IPS-11a (cell line): ENCODE measurements around the gene JARID2.

Source experiments
- H3K4me3 ChIP-seq: one replicate; pipeline ENCODE4 v1.5.1; 2013; ENCODE audit warnings: low read depth, low read length, control low read depth

The JARID2 gene

DNA sequence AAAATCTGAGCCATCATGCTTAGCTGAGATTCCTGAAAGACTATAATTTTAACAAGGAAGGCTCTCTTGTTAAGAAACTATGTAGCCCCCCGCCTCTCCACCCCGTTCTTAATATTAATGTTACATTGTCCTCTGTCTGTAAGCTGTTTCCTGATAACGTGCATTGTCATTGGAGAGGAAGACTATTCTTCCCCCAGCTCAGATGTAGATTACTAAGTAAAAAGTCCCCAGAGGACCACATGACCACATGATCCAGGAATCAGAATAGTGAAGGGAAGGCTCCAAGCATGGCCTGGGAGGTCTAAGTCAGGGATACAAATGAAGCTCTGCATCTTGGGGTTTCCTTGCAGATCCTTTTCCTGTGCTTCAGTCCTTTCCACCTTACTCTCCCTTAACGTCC, 106.4 kb downstream of the JARID2 start:
- no peak overlapping the region for H3K4me3 ChIP-seq

DNA sequence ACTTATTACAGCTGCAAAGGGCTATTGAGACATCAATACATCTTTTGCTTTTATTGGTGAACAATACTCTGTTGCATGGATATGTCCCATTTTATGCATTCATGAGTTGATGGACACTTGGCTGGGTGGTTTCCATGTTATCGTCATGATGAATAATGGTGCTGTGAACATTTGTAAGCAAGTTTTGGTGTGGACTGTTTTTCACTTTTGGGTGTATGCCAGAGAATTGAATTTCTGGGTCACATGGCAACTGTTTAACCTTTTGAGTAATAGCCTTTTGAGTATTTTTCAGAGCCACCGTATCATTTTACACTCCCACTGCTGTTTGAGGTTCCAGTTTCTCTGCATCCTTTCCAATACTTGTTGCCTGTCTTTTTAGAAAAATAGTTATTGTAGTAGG, 107.0 kb downstream of the JARID2 start:
- no peak overlapping the region for H3K4me3 ChIP-seq

DNA sequence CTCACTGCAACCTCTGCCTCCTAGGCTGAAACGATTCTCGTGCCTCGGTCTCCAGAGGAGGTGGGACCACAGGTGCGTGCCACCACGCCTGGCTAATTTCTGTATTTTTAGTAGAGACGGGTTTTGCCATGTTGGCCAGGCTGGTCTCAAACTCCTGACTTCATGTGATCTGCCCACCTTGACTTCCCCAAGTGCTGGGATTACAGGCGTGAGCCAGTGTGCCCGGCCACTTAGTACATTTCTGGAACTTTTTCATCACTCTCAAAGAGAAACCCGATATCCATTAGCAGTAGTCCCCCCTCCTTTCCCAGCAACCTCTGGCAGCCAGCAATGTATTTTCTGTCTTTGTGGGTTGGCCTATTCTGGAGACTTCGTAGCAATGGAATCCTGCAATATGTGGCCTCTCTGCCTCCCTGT, 109.8 kb downstream of the JARID2 start:
- H3K4me3 ChIP-seq, result no peak overlapping the region

DNA sequence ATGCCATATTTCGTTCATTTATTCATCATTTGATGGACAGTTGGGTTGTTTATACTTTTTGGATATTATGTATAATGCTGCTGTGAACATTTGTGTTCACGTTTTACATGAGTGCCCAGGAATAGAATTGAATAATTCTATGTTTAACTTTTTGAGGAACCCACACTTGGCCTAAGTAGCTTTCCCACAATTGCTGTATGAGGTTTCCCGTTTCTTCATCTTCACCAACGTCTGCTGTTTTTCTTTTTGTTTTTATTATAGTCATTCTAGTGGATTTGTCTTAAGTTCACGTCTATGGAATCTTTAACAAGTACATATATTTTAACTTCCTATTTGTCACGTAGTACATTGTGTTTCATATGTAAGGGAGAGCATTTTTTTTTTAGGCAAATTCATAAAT, 110.3 kb downstream of the JARID2 start:
- no peak overlapping the region for H3K4me3 ChIP-seq

DNA sequence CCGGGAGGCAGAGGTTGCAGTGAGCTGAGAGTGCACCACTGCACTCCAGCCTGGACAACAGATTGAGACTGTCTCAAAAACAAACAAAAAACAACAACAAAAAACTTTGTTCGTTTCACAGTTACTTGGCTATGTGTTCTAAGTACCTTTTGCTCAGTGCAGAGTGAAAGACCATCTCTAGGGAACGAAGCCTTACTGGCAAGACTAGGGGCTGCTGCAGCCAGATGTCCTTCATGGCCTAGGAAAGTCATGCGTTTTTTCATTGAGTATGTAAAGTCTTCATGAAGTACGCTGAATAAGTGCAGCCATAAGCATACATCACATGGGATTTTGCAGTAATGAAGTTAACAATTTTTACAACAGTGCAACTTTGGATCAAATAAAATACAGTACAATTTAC, 111.1 kb downstream of the JARID2 start:
- no peak overlapping the region for H3K4me3 ChIP-seq

DNA sequence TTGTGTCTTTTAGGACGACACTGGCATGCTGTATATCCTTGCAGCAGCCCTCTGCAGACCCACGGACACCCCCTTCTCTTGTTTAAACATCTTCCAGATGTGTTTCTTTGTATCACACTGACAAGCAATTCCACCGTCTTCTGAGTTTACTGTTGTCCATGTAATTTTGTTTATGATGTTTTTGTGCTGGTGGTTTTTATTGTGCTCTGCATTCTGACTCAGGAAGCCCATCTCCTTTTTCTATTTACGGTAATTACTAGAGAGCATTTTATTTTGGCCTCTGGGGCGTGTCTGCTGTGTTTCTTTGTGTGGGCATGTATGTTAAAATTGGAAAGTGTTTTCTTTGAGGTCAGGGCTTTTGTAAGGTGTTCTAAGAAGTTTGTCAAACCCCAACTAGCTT, 111.9 kb downstream of the JARID2 start:
- no peak overlapping the region for H3K4me3 ChIP-seq

DNA sequence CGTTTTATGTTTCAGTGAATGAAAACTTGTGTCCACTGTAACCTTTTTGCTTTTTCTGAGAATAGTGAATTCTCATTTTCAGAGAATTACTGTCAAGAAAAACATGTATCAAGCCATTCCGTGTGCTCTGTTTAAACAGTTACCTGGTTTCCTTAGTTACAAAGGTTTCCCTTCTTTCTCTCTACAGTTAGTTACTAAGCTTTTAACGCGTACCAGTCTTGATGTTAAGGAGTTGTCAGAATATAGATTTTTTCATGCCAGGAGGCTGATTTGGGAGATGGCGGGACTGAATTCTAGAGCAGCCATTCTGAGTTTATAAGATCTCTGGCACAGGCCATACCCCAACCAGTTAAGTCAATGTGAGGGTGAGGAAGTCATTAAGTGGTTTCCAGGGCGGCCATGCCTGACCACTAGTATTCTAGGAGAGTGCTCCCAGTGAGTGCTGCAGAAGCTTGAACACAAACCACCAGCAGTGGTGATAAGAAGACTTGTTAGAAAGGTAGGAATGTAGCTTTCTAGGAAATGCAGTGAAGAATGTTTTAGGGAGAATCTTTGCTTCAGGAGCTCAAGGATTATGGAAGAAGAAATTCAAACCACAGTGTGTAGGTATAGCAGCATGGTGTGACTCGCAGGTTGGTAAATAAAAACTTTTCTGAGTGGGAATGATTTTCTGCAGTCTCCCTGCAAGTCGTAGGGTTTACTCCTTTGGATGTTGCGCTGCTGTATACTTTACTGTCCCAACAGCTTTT, 112.9 kb downstream of the JARID2 start:
- H3K4me3 ChIP-seq, result no peak overlapping the region

DNA sequence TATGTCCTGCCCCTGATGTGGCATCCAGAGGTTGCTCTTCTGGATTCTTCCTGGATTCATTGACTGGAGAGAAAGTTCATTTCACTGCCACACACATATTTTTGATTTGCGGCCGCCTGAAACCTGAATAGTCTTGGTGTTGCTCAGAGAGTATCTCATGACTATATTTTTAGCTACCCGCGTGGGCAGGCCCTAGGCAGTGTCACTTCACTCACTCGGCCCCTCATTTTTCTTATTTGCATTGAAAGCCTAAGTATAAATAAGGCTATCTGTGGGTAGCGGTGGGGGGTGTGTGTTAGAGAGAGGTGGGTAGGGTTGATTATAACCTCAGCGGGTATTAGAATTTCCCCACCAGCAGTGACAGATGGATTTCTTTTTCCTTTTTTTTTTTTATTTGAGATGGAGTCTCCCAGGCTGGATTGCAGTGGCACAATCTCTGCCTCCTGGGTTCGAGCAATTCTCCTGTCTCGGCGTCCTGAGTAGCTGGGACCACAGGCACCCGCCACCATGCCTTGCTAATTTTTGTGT, 113.5 kb downstream of the JARID2 start:
- H3K4me3 ChIP-seq, result no peak overlapping the region

DNA sequence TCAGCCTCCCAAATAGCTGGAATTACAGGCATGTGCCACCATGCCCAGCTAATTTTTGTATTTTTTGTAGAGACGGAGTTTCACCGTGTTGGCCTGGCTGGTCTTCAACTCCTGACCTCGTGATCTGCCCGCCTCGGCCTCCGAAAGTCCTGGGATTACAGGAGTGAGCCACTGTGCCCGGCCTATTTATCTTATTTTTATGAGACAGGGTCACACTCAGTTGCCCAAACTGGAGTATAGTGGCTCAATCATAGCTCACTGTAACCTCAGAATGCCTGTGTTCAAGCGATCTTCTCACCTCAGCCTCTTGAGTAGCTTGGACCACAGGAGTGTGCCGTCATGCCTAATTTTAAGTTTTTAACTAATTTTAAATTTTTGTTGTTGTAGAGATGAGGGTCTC, 114.4 kb downstream of the JARID2 start:
- H3K4me3 ChIP-seq, result no peak overlapping the region

DNA sequence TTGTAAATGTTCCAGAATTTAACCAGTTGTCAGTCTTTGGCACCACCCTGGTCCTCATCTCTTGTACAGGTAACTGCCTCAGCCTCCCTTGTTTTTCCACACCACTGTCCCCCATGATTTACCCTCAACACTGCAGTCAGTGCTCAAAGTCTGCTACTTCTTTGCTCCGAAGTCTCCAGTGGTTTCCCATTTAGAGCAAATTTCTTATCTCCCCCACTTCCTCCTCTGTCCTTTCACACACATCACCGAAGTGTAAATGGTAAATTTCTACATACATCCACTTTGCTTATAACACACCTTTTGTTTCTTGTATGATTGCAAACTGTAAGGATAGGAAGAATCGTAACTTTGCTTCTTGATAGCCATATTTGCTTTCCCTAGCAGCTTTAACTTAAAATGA, 115.3 kb downstream of the JARID2 start:
- no peak overlapping the region for H3K4me3 ChIP-seq

DNA sequence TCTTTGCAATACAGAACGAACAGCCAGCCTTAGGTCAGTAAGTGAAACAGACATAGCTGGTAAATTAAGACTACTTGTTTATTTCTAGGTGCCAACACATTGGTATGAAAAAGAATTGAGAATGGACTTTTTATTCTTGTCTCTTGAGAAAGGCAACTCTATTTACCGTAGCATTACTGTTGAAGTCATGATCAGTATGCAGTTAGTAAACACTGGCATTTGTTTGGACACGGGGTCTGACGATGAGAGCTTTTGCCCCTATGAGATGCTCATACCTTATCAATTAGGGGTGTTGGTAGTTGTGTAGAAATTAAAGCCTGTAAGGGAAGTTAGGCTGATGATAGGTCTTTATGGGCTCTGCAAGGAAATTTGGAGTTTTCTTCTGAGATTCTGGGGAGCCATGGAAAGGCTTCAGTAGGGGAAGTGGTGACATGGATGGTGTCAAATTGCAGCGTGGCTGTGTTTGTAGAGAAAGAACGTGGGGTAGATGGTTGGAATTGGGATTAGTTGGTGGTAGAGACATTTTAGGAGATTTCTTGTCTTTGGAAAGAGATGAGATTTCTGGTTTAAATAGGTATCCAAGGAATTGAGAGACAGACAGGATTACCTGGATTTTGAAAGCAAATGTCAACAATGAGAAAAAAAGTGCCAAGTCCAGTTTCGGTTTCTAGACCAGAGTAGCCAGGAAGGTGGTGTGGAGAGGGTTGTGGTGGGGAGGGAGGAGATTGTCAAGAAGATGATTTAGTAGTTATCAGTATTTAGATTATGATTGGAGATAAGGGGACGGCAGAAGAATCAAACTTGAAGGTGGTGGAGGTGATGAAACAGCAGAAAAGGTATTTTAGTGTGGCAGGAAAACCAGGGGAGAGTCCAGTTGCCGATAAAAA, 116.6 kb downstream of the JARID2 start:
- no peak overlapping the region for H3K4me3 ChIP-seq

DNA sequence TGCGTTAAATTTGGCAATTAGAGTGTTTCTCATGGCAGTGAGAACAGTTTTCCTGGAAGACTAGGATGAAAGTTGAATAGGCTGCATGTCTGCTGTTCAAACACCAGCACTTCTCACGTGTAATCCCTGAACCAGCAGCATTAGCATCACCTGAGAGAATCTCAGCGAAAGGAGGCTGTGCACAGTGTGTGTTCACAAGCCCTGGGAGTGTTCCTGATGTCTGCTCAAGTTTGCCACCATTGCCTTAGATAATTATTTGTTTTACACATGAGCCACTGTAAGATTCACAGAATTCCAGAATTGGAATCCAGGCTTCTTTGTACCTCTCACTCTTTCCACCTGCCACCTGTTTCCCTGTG, 117.3 kb downstream of the JARID2 start:
- H3K4me3 ChIP-seq, result no peak overlapping the region

DNA sequence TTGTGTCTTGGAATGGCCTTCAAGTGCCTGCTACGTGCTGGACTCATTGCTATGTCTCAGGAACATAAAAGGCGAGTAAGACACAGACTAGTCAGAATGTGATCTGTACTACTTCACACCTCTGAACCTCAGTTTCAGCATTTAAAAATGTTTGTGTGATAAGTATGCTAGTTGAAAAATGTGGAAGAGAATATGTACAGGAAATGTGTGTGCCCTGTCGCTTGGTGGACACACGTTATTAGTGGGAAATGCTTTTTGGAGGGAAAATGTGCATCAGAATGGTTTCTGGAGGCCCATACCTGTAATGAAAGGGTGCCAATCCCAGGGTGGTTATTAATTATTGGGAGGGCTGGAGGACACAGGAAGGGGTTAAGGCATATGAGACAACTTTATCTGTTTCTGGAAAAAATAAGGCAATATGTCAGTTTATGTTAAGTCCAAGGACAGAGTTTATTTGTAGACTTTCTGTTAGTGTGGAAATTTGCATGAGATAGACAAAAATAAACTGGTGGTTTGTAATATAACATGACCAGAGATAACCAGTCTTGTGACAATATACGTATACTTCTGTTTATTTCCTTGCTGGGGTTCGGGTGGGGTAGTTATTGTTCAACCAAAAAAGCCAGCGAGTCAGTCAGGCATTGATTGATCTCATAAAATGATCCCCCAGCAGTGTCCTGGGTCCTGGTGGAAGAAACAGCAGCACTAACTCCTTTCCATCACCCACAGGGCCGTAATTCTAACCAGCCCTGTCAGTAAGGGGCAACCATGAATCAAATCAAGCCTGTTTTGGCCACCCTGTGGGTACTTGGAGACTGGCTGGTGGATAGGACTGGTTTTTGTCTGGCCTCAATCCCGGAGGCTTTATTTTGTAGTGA, 117.9 kb downstream of the JARID2 start:
- no peak overlapping the region for H3K4me3 ChIP-seq

DNA sequence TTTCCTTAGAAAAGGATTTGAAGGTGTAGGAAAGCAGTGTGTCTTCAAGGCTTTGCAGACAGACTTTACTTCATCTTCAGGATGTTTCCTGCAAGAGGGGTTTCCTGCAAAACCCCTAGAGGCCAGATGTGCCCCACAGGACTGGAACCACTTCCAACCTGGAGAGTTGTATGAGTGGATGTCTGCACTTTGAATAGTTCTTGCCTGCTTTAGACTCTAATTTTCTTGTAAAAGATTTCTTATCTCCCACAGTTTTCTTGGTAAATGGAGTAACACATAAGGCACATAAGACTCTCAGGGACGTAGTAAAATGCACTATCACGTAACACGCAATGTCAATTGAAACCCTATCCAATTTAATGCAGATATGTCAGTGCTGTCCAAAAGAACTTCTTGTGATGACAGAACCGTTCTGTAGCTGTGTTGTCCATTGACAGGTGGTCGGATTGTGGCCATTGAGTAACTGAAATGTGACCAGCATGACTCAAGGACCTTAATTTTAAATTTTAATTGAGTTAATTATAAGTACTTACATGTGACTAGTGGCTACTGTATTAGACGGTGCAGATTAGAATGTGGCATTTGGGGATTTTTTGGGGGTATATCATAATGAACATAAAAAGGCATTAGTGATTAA, 118.7 kb downstream of the JARID2 start:
- H3K4me3 ChIP-seq, result no peak overlapping the region

DNA sequence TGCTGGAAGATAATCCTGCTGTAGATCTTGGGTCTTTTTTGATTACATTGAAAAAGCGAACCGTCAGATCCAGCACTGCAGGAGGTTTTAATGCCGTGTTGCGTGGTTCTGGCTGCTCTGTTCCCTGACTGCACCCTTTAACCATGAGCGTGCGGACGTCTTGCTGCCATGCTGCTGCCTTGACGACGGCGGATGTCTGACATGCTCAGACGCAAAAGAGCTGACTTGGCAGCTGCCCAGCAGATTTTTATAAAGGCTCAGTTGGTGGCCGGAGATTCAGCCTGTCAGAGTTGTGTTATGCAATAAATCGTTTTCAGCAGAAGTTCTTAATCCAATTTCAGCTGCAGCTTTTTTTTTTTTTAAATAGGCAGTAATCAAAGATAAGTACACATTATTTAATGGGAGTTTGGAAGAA, 119.4 kb downstream of the JARID2 start:
- no peak overlapping the region for H3K4me3 ChIP-seq

DNA sequence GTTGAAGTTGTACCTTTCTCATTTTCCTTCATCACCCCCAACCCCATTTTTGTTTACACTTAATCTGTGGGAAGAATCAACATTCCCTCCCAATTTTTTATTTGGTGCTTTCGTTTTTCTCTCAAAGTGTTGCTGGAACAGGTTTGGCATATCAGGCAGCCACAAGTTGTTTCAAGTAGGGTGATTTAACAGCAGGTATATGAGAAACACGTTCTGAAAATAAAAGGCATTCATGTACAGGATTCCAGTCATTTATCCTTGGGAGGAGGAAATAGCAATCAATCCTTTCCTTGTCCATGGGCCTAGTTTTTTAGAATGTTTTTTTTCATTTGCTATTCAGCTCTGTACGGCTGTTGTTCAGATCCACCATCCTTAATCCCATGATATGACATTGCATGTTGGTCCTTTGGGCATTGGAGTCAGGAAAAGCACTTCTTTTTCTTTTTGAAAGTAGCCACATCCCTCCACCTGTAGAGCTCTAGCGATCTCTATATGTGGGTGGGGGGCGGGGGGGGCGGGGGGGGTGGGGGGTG, 120.2 kb downstream of the JARID2 start:
- no peak overlapping the region for H3K4me3 ChIP-seq

DNA sequence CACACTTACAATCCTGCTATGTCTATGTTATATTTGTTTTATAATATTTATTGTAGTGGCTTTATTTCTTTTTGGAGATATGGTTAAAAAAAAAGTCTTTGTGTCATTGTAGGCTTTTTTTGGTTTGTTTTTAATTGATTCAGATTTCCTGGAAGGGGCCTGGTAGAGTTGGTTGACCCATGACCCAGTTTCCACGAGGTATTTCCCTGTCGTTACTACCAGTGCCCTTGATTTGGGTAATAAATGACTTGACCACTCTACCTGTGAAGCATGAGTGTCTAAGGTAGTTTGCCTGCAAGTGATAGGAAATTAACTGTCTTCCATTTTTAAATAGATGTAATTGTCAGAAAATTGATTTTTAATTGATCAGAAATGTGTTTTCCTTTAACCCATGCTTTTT, 121.0 kb downstream of the JARID2 start:
- no peak overlapping the region for H3K4me3 ChIP-seq

DNA sequence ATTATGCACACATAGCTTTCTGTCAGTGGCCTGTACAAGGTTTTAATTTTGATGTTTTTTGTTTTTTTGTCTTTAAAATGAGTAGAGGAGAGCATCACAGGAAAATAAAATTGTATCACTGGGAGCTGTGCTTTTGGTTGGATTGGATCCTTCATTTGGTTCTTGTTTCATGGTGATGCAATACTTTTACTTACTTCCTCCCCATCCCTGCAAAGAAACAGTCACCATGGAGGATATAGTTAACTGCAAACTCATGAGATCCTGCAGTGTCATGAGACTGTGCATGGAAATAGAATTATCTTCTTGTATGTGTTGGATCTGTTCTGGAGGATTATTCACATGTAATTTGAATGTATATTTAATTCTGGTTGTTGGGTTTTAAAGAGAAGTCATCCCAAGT, 122.3 kb downstream of the JARID2 start:
- no peak overlapping the region for H3K4me3 ChIP-seq

DNA sequence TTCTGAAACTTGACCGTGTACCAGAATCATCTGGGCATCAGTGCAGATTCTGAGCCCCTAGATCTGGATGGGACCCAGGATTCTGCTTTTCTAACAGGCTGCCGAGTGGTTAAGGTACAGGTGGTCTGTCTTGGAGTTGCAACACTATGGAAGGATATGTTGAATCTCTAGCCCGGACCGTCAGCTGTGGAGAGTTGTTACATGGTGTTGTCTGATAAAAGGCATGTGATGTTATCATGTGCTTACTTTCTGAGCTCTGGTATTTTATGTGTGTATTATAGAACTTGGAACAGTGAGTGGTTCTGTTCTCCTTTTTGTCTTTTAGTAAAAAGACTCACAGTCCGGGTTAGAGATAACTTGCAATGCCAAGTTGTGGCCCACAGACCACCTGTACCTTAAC, 123.0 kb downstream of the JARID2 start:
- no peak overlapping the region for H3K4me3 ChIP-seq

DNA sequence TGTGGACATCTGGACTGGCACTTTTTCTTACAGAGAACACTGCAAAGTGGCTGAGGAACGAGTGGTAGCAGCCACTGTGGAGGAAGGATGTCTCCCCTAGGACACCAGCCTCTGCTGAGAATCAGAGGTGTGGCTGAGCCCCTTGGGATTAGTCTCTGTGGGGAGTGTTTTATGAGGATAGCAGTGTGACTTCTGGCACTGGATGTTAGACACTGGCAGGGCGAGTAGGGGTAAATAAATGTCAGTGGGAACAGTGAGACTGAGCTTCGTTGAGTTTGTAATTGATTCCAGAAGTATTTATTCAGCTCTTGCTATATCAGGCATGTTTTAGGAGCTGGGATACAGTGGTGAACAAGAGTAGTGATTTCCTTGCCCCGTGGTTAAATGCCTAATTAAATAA, 124.0 kb downstream of the JARID2 start:
- H3K4me3 ChIP-seq, result no peak overlapping the region
